Measurements from ENCODE around the gene ADAM33.
A peak's percentile ranks its signal among the peaks of the same experiment; 100 is the strongest.

ADAM33 gene

DNA sequence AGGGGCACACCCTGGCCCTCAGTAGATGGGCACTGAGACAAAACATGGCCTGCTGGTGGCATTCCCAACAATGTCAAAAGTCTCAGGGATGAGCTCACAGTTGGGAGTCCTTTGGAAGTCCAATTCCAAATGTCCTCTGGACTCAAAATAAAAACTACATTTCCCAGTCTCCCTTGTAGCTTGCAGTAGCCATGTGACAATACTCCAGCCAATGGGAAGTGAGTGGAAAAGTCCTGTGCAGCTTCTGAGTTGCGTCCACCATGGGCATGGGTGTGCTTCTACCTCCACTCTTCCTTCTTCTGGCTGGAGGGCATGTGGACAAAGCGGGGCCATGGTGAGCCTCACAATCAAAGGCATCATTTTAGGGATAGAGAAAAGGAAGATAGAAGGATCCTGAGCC, 5.8 kb upstream of the ADAM33 start:
- TF ChIP-seq, protein P1, sequence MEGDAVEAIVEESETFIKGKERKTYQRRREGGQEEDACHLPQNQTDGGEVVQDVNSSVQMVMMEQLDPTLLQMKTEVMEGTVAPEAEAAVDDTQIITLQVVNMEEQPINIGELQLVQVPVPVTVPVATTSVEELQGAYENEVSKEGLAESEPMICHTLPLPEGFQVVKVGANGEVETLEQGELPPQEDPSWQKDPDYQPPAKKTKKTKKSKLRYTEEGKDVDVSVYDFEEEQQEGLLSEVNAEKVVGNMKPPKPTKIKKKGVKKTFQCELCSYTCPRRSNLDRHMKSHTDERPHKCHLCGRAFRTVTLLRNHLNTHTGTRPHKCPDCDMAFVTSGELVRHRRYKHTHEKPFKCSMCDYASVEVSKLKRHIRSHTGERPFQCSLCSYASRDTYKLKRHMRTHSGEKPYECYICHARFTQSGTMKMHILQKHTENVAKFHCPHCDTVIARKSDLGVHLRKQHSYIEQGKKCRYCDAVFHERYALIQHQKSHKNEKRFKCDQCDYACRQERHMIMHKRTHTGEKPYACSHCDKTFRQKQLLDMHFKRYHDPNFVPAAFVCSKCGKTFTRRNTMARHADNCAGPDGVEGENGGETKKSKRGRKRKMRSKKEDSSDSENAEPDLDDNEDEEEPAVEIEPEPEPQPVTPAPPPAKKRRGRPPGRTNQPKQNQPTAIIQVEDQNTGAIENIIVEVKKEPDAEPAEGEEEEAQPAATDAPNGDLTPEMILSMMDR (IDR thresholded peaks at IDR 0.05), result no peak
- Histone ChIP-seq H3K4me3 (no peak overlapping the region), H3K27ac (peak overlapping the region; percentile 75 to 80)
- DNase-seq (ENCODE audit: low spot score), result no peak

DNA sequence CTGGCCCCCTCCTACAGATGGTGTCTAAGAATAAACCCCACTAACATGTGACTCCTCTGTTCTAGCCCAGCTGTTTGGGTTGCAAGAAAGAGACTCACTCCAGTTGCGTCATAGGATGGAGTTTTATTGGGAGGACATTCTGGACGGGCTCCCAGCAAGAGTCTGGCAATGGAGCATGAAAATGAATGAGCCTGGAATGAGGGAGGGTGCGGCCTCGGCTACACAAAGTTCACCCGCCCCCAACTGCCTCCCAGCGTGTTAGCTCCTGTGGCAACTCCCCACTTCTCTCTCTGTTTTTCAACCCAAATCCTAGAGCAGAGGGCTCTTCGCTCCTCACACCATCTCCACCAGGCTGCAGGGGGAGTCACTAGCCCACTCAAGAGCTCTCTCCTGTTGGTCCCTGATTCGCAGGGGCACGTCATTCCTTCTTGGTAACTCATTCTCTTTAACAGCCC, 5.1 kb upstream of the ADAM33 start:
- TF ChIP-seq, protein P1 (IDR thresholded peaks at IDR 0.05), result no peak
- H3K27ac ChIP-seq, result peak overlapping the region; percentile 75 to 80
- H3K4me3 ChIP-seq, result peak overlapping the region; percentile 8
- DNase-seq (ENCODE audit: low spot score), result peak; percentile 91

DNA sequence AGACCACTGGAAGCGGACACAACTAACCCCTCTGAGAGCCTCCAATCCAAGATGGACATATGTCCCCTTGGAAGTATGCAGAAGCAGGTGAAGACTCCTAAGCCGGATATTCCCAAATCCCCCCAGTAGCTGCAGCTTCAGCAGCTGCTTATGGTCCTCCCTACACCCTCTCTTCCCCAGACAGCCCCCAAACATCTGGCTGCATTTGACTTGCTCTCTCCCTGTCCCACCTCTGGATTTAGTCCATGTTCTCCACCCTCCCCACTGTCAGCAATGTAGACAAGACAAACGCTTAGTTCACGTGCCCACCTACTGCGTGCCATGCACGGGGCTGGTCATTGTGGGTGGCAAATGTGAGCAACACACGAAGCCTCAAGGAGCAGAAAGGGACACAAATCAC, 4.6 kb upstream of the ADAM33 start:
- DNase-seq (ENCODE audit: low spot score), result no peak
- H3K27ac ChIP-seq, result peak overlapping the region; percentile 75 to 80
- H3K4me3 ChIP-seq, result no peak overlapping the region
- TF ChIP-seq, protein P1 (IDR thresholded peaks at IDR 0.05), result no peak

DNA sequence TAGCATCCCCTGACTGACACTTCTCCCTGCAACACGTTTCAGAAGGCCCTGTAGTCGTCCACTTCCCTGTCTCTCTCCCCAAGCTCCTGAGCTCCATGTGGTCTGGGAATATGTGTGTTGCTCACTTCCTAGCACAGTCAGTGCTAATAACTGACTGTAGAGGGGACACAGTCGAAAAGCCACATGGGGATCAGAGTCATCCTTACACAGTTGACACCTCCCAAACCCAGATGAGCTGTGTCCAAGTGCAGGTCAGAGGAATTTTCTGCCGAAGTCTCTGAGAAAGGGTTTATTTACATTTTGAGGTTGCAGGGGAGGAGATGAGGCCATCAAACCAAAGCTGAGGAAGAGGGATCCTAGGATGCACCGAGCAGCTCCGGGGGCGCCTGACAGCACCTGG, 3.5 kb upstream of the ADAM33 start:
- H3K4me3 ChIP-seq, result no peak overlapping the region
- no peak for DNase-seq (ENCODE audit: low spot score)
- no peak overlapping the region for H3K27ac ChIP-seq
- TF ChIP-seq, protein P1 (IDR thresholded peaks at IDR 0.05), result no peak

DNA sequence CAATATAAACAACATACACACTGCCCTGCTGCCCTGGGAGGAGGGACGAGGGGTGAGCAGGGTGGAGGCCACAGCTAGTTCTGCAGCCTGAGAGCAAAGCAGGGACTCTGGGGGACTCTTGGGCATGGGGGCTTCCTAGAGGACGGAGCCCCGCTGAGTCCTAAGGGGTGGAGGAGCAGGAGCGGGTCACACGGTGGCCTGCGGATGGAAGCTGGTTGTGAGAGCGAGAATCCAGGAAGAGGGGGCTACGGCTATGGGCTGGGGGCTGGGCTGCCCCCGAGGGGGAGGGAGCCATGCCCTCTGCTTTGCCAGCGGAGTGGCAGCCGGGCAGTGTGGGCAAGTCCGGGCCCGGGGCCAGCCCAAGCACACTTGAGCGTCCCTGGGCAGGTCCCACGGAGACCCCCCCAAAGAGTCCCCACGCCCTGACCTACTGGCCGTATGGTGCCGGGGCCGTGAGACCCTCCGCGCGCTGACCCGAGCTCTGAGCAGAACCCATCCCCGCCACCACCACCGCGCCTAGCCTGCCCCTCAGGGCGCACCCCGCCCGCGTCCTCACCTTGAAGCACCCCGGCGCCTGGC, 369 bp downstream of the ADAM33 start:
- peak overlapping the region; percentile 76 for H3K4me3 ChIP-seq
- H3K27ac ChIP-seq, result peak overlapping the region; percentile 65 to 94
- TF ChIP-seq, protein P1 (IDR thresholded peaks at IDR 0.05), result no peak
- DNase-seq (ENCODE audit: low spot score), result no peak

DNA sequence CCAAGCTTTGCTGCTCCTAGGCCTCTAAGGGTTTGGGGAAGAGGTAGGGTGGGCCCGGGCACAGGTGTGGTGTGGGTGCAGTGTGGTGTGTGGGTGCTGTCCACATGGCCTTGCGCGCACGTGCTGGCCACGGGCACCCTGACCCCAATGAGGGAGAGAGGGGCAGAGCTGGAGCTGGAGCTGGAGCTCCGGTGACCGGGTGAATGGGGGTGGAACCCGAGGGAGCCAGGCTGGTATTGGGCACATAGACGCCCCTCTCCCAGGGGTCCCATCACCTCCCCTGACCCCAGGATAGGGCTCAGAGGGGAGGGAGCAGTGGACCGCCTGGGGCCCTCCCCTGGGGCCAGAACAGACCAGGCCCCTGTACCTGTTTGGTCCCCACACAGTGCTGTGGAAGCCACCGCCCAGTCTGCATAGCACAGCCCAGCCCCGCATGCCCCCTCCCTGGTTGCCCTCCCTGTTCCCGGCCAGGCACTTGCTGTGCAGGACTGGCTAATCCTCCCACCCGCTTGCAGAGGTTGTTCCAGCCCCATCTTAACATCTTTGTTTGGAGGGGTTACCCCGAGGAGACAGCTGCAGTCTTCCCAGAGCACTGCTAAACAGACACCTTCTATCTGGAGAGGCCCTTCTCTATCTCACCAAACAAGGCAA, 984 bp downstream of the ADAM33 start:
- TF ChIP-seq, protein P1 (IDR thresholded peaks at IDR 0.05), result no peak
- peak overlapping the region; percentile 65 to 94 for H3K27ac ChIP-seq
- peak overlapping the region; percentile 76 for H3K4me3 ChIP-seq
- no peak for DNase-seq (ENCODE audit: low spot score)

Data from coronary artery (tissue), 2 donors.